PC-3 (cell line): ENCODE measurements around the gene FAR2. TPM values are rescaled to one million over a fixed set of nuclear protein-coding genes. Genes with fewer than 3 reads are reported as not detected.
A peak's percentile ranks its signal among the peaks of the same experiment; 100 is the strongest.

Experiments
- ATAC-seq: fragments of 200-7000 bp; cut with Tn5 transposase; 2 replicates; pipeline ENCODE4 v1.9.1; 2020; ENCODE audit warnings: mild to moderate bottlenecking, moderate library complexity
- BruUV-seq: library from RNA; stranded (reverse); fragments of 400-500 nt; replicated peaks from 2 replicates; lab custom pipeline; 2021; lab: Mats Ljungman, UMichigan
- CTCF ChIA-PET: fragments of 300-600 bp; sonication (Branson Sonifier 250); formaldehyde crosslinking; loops from one replicate; lab custom pipeline; 2022; ENCODE audit warnings: antibody characterized with exemption; lab: Charles Lee
- POLR2A ChIA-PET: fragments of 300-600 bp; sonication (Branson Sonifier 250); formaldehyde crosslinking; loops from one replicate; lab custom pipeline; 2022; ENCODE audit warnings: antibody characterized with exemption; ENCODE audit not compliant: unreplicated experiment; lab: Charles Lee
- DNase-seq: peaks from one replicate; pipeline ENCODE4 v3.0.0-alpha.2; 2015
- H2AFZ ChIP-seq: fragments of 300-600 bp; sonication (generic); 2 replicates; pipeline ENCODE4 v1.6.0; 2016; ENCODE audit warnings: antibody characterized with exemption, low read length
- H3F3A ChIP-seq: fragments of 300-600 bp; sonication (generic); one replicate; pipeline ENCODE4 v1.6.0; 2017; ENCODE audit warnings: antibody characterized with exemption, low read length, control low read depth, mild to moderate bottlenecking; ENCODE audit not compliant: unreplicated experiment
- H3K27ac ChIP-seq: fragments of 300-600 bp; sonication (generic); 2 replicates; pipeline ENCODE4 v1.5.1; 2016; ENCODE audit warnings: mild to moderate bottlenecking, low read length
- H3K27me3 ChIP-seq: fragments of 300-600 bp; sonication (generic); 2 replicates; pipeline ENCODE4 v1.6.1; 2016; ENCODE audit warnings: low read length, mixed read lengths
- H3K36me3 ChIP-seq: fragments of 300-600 bp; sonication (generic); 2 replicates; pipeline ENCODE4 v1.6.1; 2016; ENCODE audit warnings: low read depth, mixed run types, low read length, mixed read lengths
- H3K4me1 ChIP-seq: fragments of 300-600 bp; sonication (generic); 2 replicates; pipeline ENCODE4 v1.5.1; 2016; ENCODE audit warnings: low read length; ENCODE audit not compliant: insufficient read depth
- H3K4me2 ChIP-seq: fragments of 300-600 bp; sonication (generic); 2 replicates; pipeline ENCODE4 v1.6.0; 2016; ENCODE audit warnings: low read length
- H3K4me3 ChIP-seq: fragments of 300-600 bp; sonication (generic); 2 replicates; pipeline ENCODE4 v1.5.1; 2016; ENCODE audit warnings: mild to moderate bottlenecking, low read length, mixed read lengths
- H3K79me2 ChIP-seq: fragments of 300-600 bp; sonication (generic); 2 replicates; pipeline ENCODE4 v1.6.1; 2017; ENCODE audit warnings: low read length, mixed read lengths
- H3K9ac ChIP-seq: fragments of 300-600 bp; sonication (generic); 2 replicates; pipeline ENCODE4 v1.6.0; 2016; ENCODE audit warnings: mild to moderate bottlenecking, low read length
- H3K9me2 ChIP-seq: fragments of 300-600 bp; sonication (generic); replicated peaks from 2 replicates; pipeline ENCODE4 v1.6.1; 2016; ENCODE audit warnings: mixed run types, low read length, mixed read lengths
- H3K9me3 ChIP-seq: fragments of 300-600 bp; sonication (generic); 2 replicates; pipeline ENCODE4 v1.6.1; 2016; ENCODE audit warnings: low read length, mixed read lengths
- H4K20me1 ChIP-seq: fragments of 300-600 bp; sonication (generic); 2 replicates; pipeline ENCODE4 v1.6.1; 2016; ENCODE audit warnings: low read length, mixed read lengths
- EZH2 ChIP-seq: fragments of 300-600 bp; sonication (generic); IDR thresholded peaks from one replicate; pipeline ENCODE4 v1.6.1; 2017; ENCODE audit warnings: antibody characterized with exemption, mild to moderate bottlenecking, low read length; ENCODE audit not compliant: unreplicated experiment
- EZH2phosphoT487 ChIP-seq: fragments of 300-600 bp; sonication (generic); IDR thresholded peaks from 2 replicates; pipeline ENCODE4 v1.6.1; 2018; ENCODE audit warnings: mild to moderate bottlenecking, antibody characterized with exemption, low read length, borderline replicate concordance
- intact Hi-C: fragments of 100-400 bp; cut with micrococcal nuclease; formaldehyde crosslinking; loops from 2 replicates; pipeline ENCODE4 v1.9.0; 2023
- total RNA-seq: library from RNA; depleted of rRNA; stranded (reverse); fragments of >200 nt; gene quantifications from 2 replicates; pipeline ENCODE4 v1.2.3, GENCODE V29; 2014
- TF ChIP-seq, protein P1 (sequence below): fragments of 300-600 bp; sonication (generic); conservative IDR thresholded peaks from 2 replicates; pipeline ENCODE4 v1.5.1; 2017; ENCODE audit warnings: antibody characterized with exemption, low read depth, mild to moderate bottlenecking, low read length

The FAR2 gene
- total RNA-seq, 1 experiment from 2014 or later = 10.2 TPM

GRCh38 chr12:29264424-29264823 is 115.3 kb downstream of the FAR2 start:
- Histone ChIP-seq H3K9me3 (peaks cover 26% of the 10 kb centered on the region), H3K9ac (no peak overlapping the region), H3K4me1 (no peaks in the 10 kb centered on the region), H3K79me2 (no peaks in the 10 kb centered on the region), H3K4me3 (no peak overlapping the region), H3K9me2 (no peaks in the 10 kb centered on the region), H3K36me3 (no peaks in the 10 kb centered on the region), H3K27me3 (no peaks in the 10 kb centered on the region), H3K27ac (no peak overlapping the region), H3F3A (no peaks in the 10 kb centered on the region), H3K4me2 (no peak overlapping the region), H4K20me1 (no peaks in the 10 kb centered on the region), H2AFZ (no peak overlapping the region)
- POLR2A ChIA-PET = no interaction called here
- intact Hi-C loops = no loop called here
- TF ChIP-seq, protein P1, sequence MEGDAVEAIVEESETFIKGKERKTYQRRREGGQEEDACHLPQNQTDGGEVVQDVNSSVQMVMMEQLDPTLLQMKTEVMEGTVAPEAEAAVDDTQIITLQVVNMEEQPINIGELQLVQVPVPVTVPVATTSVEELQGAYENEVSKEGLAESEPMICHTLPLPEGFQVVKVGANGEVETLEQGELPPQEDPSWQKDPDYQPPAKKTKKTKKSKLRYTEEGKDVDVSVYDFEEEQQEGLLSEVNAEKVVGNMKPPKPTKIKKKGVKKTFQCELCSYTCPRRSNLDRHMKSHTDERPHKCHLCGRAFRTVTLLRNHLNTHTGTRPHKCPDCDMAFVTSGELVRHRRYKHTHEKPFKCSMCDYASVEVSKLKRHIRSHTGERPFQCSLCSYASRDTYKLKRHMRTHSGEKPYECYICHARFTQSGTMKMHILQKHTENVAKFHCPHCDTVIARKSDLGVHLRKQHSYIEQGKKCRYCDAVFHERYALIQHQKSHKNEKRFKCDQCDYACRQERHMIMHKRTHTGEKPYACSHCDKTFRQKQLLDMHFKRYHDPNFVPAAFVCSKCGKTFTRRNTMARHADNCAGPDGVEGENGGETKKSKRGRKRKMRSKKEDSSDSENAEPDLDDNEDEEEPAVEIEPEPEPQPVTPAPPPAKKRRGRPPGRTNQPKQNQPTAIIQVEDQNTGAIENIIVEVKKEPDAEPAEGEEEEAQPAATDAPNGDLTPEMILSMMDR = no peak
- TF ChIP-seq EZH2phosphoT487 (no peak), EZH2 (no peak)
- BruUV-seq = no TSS peak
- no peak for ATAC-seq
- no peak for DNase-seq
- CTCF ChIA-PET = no interaction called here

- H3K27ac ChIP-seq = no peak overlapping the region
- no peak overlapping the region for H3K9ac ChIP-seq
- TF ChIP-seq, protein P1 = no peak
- TF ChIP-seq EZH2phosphoT487 = no peak
- TF ChIP-seq EZH2 = no peak
- H4K20me1 ChIP-seq = no peaks in the 10 kb centered on the region
- no peaks in the 10 kb centered on the region; the same call in 1 of the 2 replicates for H3K4me1 ChIP-seq
- ChIA-PET CTCF (no interaction called here), POLR2A (interaction anchor here (0.6 kb wide), 1 partner anchor 106 kb away, joined by 4 read pairs; no protein-coding TSS in a partner anchor)
- no peaks in the 10 kb centered on the region for H3F3A ChIP-seq
- no peak overlapping the region for H3K4me3 ChIP-seq
- H3K4me2 ChIP-seq = no peak overlapping the region
- H3K79me2 ChIP-seq = no peaks in the 10 kb centered on the region
- H3K36me3 ChIP-seq = no peaks in the 10 kb centered on the region
- no TSS peak for BruUV-seq
- no peaks in the 10 kb centered on the region for H3K27me3 ChIP-seq
- intact Hi-C loops = no loop called here
- H2AFZ ChIP-seq = no peak overlapping the region
- peak; percentile 68 for ATAC-seq
- no peaks in the 10 kb centered on the region for H3K9me3 ChIP-seq
- DNase-seq = no peak
- no peaks in the 10 kb centered on the region for H3K9me2 ChIP-seq
Observed at GRCh38 chr12:29269706-29270408, 120.8 kb downstream of the FAR2 start.

DNA sequence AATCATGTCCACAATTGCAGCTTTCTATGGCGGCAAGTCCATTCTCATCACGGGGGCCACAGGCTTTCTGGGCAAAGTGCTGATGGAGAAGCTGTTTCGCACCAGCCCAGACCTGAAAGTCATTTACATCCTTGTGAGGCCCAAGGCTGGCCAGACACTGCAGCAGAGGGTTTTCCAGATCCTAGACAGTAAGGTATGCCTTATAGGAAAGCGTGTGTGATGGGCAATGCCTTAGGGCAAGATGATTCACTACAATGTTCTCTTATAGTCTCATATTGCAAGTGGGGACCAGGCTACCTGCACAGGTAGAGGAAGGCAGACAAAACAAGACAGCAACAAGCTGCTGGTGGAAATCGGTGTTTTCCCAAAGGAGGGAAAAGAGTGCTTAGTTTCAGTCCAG is 121.4 kb downstream of the FAR2 start:
- Histone ChIP-seq H3K27ac (no peak overlapping the region), H2AFZ (no peak overlapping the region), H3K9ac (no peak overlapping the region), H3K36me3 (no peaks in the 10 kb centered on the region), H3K4me1 (no peaks in the 10 kb centered on the region; the same call in 1 of the 2 replicates), H3K79me2 (no peaks in the 10 kb centered on the region), H3K27me3 (no peaks in the 10 kb centered on the region), H3K9me3 (no peaks in the 10 kb centered on the region), H3K4me3 (no peak overlapping the region), H3K4me2 (no peak overlapping the region), H3K9me2 (no peaks in the 10 kb centered on the region), H3F3A (no peaks in the 10 kb centered on the region), H4K20me1 (no peaks in the 10 kb centered on the region)
- CTCF ChIA-PET = no interaction called here
- ATAC-seq (peak; percentile 59), DNase-seq (peak; percentile 53)
- intact Hi-C loops = no loop called here
- BruUV-seq = no TSS peak
- TF ChIP-seq EZH2phosphoT487 (no peak), EZH2 (no peak)
- TF ChIP-seq, protein P1 = no peak
- POLR2A ChIA-PET = interaction anchor here (0.6 kb wide), 1 partner anchor 106 kb away, joined by 4 read pairs; no protein-coding TSS in a partner anchor
